GM19324 (cell line): ENCODE results near the gene RPS19BP1.
A peak's percentile ranks its signal among the peaks of the same experiment; 100 is the strongest.

Experiments used
- ATAC-seq: cut with Tn5 transposase; IDR thresholded peaks from one replicate; pipeline ENCODE4 v1.9.1; 2021; ENCODE audit warnings: mild to moderate bottlenecking, moderate library complexity; ENCODE audit not compliant: unreplicated experiment, low FRiP score

Gene RPS19BP1

GRCh38 chr22:39491696-39492095 lies 40.9 kb downstream of the RPS19BP1 start:
- no peak for ATAC-seq

GRCh38 chr22:39490966-39491680 lies 41.4 kb downstream of the RPS19BP1 start:
- no peak for ATAC-seq

- peak; percentile 39 for ATAC-seq
Measured at GRCh38 chr22:39490135-39490798, 42.3 kb downstream of the RPS19BP1 start.

GRCh38 chr22:39489094-39490068 lies 43.2 kb downstream of the RPS19BP1 start:
- no peak for ATAC-seq

- no peak for ATAC-seq
Measured at GRCh38 chr22:39488563-39489083, 43.9 kb downstream of the RPS19BP1 start.

- no peak for ATAC-seq
Measured at GRCh38 chr22:39487826-39488520, 44.6 kb downstream of the RPS19BP1 start.

GRCh38 chr22:39486951-39487825 lies 45.4 kb downstream of the RPS19BP1 start:
- ATAC-seq, result no peak

- ATAC-seq, result no peak
Measured at GRCh38 chr22:39482768-39483167, 49.8 kb downstream of the RPS19BP1 start.

- no peak for ATAC-seq
Measured at GRCh38 chr22:39481595-39481994, 51.0 kb downstream of the RPS19BP1 start.

GRCh38 chr22:39481054-39481453 lies 51.5 kb downstream of the RPS19BP1 start:
- ATAC-seq, result no peak

GRCh38 chr22:39480557-39480956 lies 52.0 kb downstream of the RPS19BP1 start:
- no peak for ATAC-seq

GRCh38 chr22:39479254-39479653 lies 53.3 kb downstream of the RPS19BP1 start:
- no peak for ATAC-seq
